Astrocyte (in vitro differentiated cells and primary cell): ENCODE measurements around the gene ERCC6L2. TPM values are rescaled to one million over a fixed set of nuclear protein-coding genes. Genes with fewer than 3 reads are reported as not detected.

Source experiments
- DNase-seq: peaks from one replicate; pipeline ENCODE4 v3.0.0-alpha.2; 2010; ENCODE audit warnings: low read depth
- FAIRE-seq: peaks from 2 replicates; lab custom pipeline; 2011; peaks lifted over from hg19 to GRCh38; lab: Jason Lieb, UNC
- H2AFZ ChIP-seq: 2 replicates; pipeline ENCODE4 v1.6.0; 2012; ENCODE audit warnings: low read depth, low read length, inconsistent platforms
- H3K27ac ChIP-seq: 2 replicates; pipeline ENCODE4 v1.5.1; 2011; ENCODE audit warnings: low read depth, low read length, inconsistent platforms
- H3K27me3 ChIP-seq: 2 replicates; pipeline ENCODE4 v1.6.0; 2011; ENCODE audit warnings: low read length, inconsistent platforms; ENCODE audit not compliant: insufficient read depth
- H3K36me3 ChIP-seq: 2 replicates; pipeline ENCODE4 v1.5.1; 2011; ENCODE audit warnings: low read length, inconsistent platforms; ENCODE audit not compliant: insufficient read depth
- H3K4me1 ChIP-seq: 2 replicates; pipeline ENCODE4 v1.5.1; 2011; ENCODE audit warnings: low read length, inconsistent platforms; ENCODE audit not compliant: insufficient read depth
- H3K4me2 ChIP-seq: 2 replicates; pipeline ENCODE4 v1.6.0; 2012; ENCODE audit warnings: low read length, inconsistent platforms
- H3K4me3 ChIP-seq: 2 replicates; pipeline ENCODE4 v1.5.1; 2011; ENCODE audit warnings: low read depth, mild to moderate bottlenecking, low read length, inconsistent platforms; ENCODE audit not compliant: insufficient read depth
- H3K79me2 ChIP-seq: 2 replicates; pipeline ENCODE4 v1.6.0; 2012; ENCODE audit warnings: mild to moderate bottlenecking, low read length, inconsistent platforms; ENCODE audit not compliant: insufficient read depth
- H3K9ac ChIP-seq: 2 replicates; pipeline ENCODE4 v1.6.0; 2012; ENCODE audit warnings: mild to moderate bottlenecking, low read length, inconsistent platforms
- H3K9me3 ChIP-seq: 2 replicates; pipeline ENCODE4 v1.5.1; 2012; ENCODE audit warnings: low read depth, mild to moderate bottlenecking, low read length, inconsistent platforms; ENCODE audit not compliant: insufficient read depth
- H4K20me1 ChIP-seq: 2 replicates; pipeline ENCODE4 v1.6.0; 2012; ENCODE audit warnings: low read length, inconsistent platforms; ENCODE audit not compliant: insufficient read depth
- H3K27ac Mint-ChIP-seq: one replicate; pipeline ENCODE4 v1.8.0; 2021; ENCODE audit warnings: mild to moderate bottlenecking, mixed read lengths; ENCODE audit not compliant: unreplicated experiment
- H3K27me3 Mint-ChIP-seq: one replicate; pipeline ENCODE4 v1.8.0; 2021; ENCODE audit warnings: low read depth, mixed read lengths; ENCODE audit not compliant: unreplicated experiment
- H3K36me3 Mint-ChIP-seq: one replicate; pipeline ENCODE4 v1.8.0; 2021; ENCODE audit warnings: low read depth, mixed read lengths; ENCODE audit not compliant: unreplicated experiment
- H3K4me1 Mint-ChIP-seq: one replicate; pipeline ENCODE4 v1.8.0; 2021; ENCODE audit warnings: low read depth, mixed read lengths; ENCODE audit not compliant: unreplicated experiment
- H3K4me3 Mint-ChIP-seq: one replicate; pipeline ENCODE4 v1.8.0; 2021; ENCODE audit warnings: mild to moderate bottlenecking, moderate library complexity, mixed read lengths; ENCODE audit not compliant: unreplicated experiment
- H3K9me3 Mint-ChIP-seq: one replicate; pipeline ENCODE4 v1.8.0; 2021; ENCODE audit warnings: mild to moderate bottlenecking, mixed read lengths; ENCODE audit not compliant: unreplicated experiment
- CTCF ChIP-seq: IDR thresholded peaks from 2 replicates; pipeline ENCODE4 v1.5.1; 2011; ENCODE audit warnings: low read depth, mild to moderate bottlenecking, inconsistent platforms, low read length, moderate library complexity; ENCODE audit not compliant: insufficient read depth
- EZH2 ChIP-seq: IDR thresholded peaks from 2 replicates; pipeline ENCODE4 v1.6.1; 2012; ENCODE audit warnings: mild to moderate bottlenecking, low read length, inconsistent platforms; ENCODE audit not compliant: insufficient read depth
- total RNA-seq: library from RNA; stranded (reverse); gene quantifications from 2 replicates; pipeline ENCODE4 v1.2.1, GENCODE V29; 2021

Gene ERCC6L2
- total RNA-seq, 1 donor from 2014 or later: 31.9 TPM

- Mint-ChIP-seq H3K27me3 (no peaks in the 10 kb centered on the region), H3K36me3 (no peaks in the 10 kb centered on the region), H3K4me3 (no peak overlapping the region), H3K9me3 (no peaks in the 10 kb centered on the region), H3K27ac (no peak overlapping the region), H3K4me1 (peaks cover 4% of the 10 kb centered on the region)
- Histone ChIP-seq H3K4me1 (no peaks in the 10 kb centered on the region), H3K9ac (no peak overlapping the region), H3K4me2 (no peak overlapping the region), H3K36me3 (no peaks in the 10 kb centered on the region), H3K27ac (no peak overlapping the region), H3K9me3 (no peaks in the 10 kb centered on the region), H3K79me2 (peaks cover 58% of the 10 kb centered on the region), H3K4me3 (no peak overlapping the region), H2AFZ (no peak overlapping the region), H3K27me3 (no peaks in the 10 kb centered on the region), H4K20me1 (peaks cover 26% of the 10 kb centered on the region)
- DNase-seq (no peak), FAIRE-seq (no peak)
- no peak for TF ChIP-seq EZH2
- TF ChIP-seq CTCF: no peak
These were observed 17.2 kb downstream of the ERCC6L2 start for GRCh38 chr9:95892690-95893089.

- Mint-ChIP-seq H3K27ac (no peak overlapping the region), H3K4me1 (no peaks in the 10 kb centered on the region), H3K36me3 (no peaks in the 10 kb centered on the region), H3K4me3 (no peak overlapping the region), H3K9me3 (no peaks in the 10 kb centered on the region), H3K27me3 (no peaks in the 10 kb centered on the region)
- Histone ChIP-seq H4K20me1 (peaks cover 15% of the 10 kb centered on the region), H3K4me3 (no peak overlapping the region), H3K4me2 (no peak overlapping the region), H3K9ac (no peak overlapping the region), H3K4me1 (no peaks in the 10 kb centered on the region), H3K27me3 (no peaks in the 10 kb centered on the region), H2AFZ (no peak overlapping the region), H3K79me2 (peaks cover 38% of the 10 kb centered on the region), H3K9me3 (no peaks in the 10 kb centered on the region), H3K36me3 (no peaks in the 10 kb centered on the region), H3K27ac (no peak overlapping the region)
- FAIRE-seq (no peak), DNase-seq (no peak)
- no peak for TF ChIP-seq CTCF
- no peak for TF ChIP-seq EZH2
These were observed 21.1 kb downstream of the ERCC6L2 start for GRCh38 chr9:95896580-95896979.

GRCh38 chr9:95901506-95901905, 26.0 kb downstream of the ERCC6L2 start:
- no peaks in the 10 kb centered on the region for H3K9me3 Mint-ChIP-seq
- no peak for TF ChIP-seq EZH2
- TF ChIP-seq CTCF: no peak
- Histone ChIP-seq H3K9ac (no peak overlapping the region), H4K20me1 (peaks cover 6% of the 10 kb centered on the region), H3K27me3 (no peaks in the 10 kb centered on the region), H2AFZ (no peak overlapping the region), H3K79me2 (peaks cover 5% of the 10 kb centered on the region), H3K36me3 (no peaks in the 10 kb centered on the region), H3K4me2 (no peak overlapping the region), H3K27ac (no peak overlapping the region), H3K9me3 (no peaks in the 10 kb centered on the region), H3K4me1 (no peaks in the 10 kb centered on the region), H3K4me3 (no peak overlapping the region)
- H3K36me3 Mint-ChIP-seq: no peaks in the 10 kb centered on the region
- no peak overlapping the region for H3K27ac Mint-ChIP-seq
- DNase-seq (no peak), FAIRE-seq (no peak)
- no peaks in the 10 kb centered on the region for H3K4me1 Mint-ChIP-seq
- no peaks in the 10 kb centered on the region for H3K27me3 Mint-ChIP-seq
- H3K4me3 Mint-ChIP-seq: no peak overlapping the region
